Measurements from ENCODE around the gene HIVEP1. TPM values are rescaled to one million over a fixed set of nuclear protein-coding genes. Genes with fewer than 3 reads are reported as not detected.
A peak's percentile ranks its signal among the peaks of the same experiment; 100 is the strongest.
"Not testable (repeated sequence)": the region's sequence is repeated elsewhere in the genome, so short reads cannot be mapped to it uniquely, and the experiment has no call there.

Gene HIVEP1
- total RNA-seq, 2 experiments from 2014 or later = 21.7 to 27.8 TPM

DNA sequence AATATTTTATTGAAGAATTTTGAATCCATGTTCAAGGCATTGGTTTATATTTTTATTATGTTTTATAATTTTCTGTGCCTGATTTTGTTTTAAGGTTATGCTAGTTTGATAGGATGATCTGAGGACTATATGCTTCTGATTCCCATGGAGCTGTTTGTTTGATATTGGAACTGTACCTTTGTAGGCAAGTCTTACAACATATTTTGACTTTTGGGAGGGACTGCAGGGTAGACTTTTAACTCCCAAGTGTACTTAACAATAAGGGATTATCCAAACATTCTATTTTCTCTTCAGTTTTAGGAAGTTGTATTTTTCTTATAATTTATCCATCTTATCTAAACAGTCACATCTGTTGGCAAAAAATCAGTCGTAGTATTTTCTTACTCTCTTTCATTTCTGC is 82.6 kb downstream of the HIVEP1 start:
- no peaks in the 10 kb centered on the region for H3K4me1 Mint-ChIP-seq
- H3K27me3 Mint-ChIP-seq = no peaks in the 10 kb centered on the region
- H3K9me3 Mint-ChIP-seq = no peaks in the 10 kb centered on the region
- H3K4me3 Mint-ChIP-seq = no peak overlapping the region
- DNase-seq = no peak
- peaks cover 11% of the 10 kb centered on the region for H3K36me3 Mint-ChIP-seq (ENCODE audit: low read depth)
- ChIA-PET POLR2A (no interaction called here), CTCF (no interaction called here)
- H3K27ac Mint-ChIP-seq = no peak overlapping the region

DNA sequence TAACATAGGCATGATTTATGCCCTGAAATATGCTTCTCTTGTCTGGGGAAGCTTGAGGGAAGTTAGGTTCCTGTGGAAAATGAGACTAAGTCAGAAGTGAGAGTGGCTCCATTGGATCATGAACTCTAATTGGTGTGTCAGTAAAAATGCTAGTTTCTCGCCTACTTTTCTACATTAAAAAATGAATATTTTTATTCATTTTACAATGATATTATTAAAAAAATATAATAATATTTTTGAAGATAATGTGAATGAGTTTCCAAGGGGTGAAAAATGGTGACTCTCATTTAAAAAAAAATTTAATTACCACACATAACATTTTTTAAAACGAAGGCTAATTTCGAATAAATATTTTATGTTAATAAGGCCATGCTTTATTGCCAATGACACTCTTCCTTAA is 84.2 kb downstream of the HIVEP1 start:
- no peak overlapping the region for H3K4me3 Mint-ChIP-seq

DNA sequence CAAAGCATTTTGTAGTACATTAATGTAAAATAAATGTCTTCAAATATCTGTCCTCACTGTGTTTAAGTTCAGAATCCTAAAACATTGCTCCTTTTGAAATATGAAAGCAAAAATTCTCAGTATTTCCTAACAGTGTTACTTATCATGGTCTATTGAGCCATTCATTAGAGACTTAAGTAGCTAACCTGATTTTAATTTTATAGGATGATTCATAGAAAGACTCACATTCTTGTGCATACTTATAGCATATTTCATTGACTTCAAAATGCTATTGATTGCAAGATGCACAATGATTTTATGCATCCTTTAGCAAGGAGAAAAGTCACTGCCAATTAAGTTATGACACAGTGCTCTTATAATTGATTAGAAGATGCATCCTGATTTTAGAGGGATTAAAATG is 85.7 kb downstream of the HIVEP1 start:
- Mint-ChIP-seq H3K4me1 (peaks cover 3% of the 10 kb centered on the region), H3K27ac (no peak overlapping the region)
- POLR2A ChIA-PET = no interaction called here

More for the DNA sequence above, 84.2 kb downstream of the HIVEP1 start:
- no peaks in the 10 kb centered on the region for H3K4me1 Mint-ChIP-seq
- H3K9me3 Mint-ChIP-seq = no peaks in the 10 kb centered on the region
- H3K27ac Mint-ChIP-seq = no peak overlapping the region
- no peak for DNase-seq
- peaks cover 11% of the 10 kb centered on the region for H3K36me3 Mint-ChIP-seq (ENCODE audit: low read depth)
- H3K27me3 Mint-ChIP-seq = no peaks in the 10 kb centered on the region
- ChIA-PET POLR2A (no interaction called here), CTCF (no interaction called here)

GRCh38 chr6:12099623-12100338 is 87.7 kb downstream of the HIVEP1 start:
- peaks cover 3% of the 10 kb centered on the region for H3K4me1 Mint-ChIP-seq
- no peaks in the 10 kb centered on the region for H3K27me3 Mint-ChIP-seq
- ChIA-PET POLR2A (no interaction called here), CTCF (no interaction called here)
- DNase-seq = no peak
- no peak overlapping the region for H3K27ac Mint-ChIP-seq
- H3K4me3 Mint-ChIP-seq = no peak overlapping the region
- no peaks in the 10 kb centered on the region for H3K9me3 Mint-ChIP-seq
- H3K36me3 Mint-ChIP-seq (ENCODE audit: low read depth) = peaks cover 3% of the 10 kb centered on the region

More for the DNA sequence above, 85.7 kb downstream of the HIVEP1 start:
- CTCF ChIA-PET = no interaction called here
- Mint-ChIP-seq H3K36me3 (ENCODE audit: low read depth) (peaks cover 7% of the 10 kb centered on the region), H3K9me3 (no peaks in the 10 kb centered on the region), H3K4me3 (no peak overlapping the region), H3K27me3 (no peaks in the 10 kb centered on the region)
- no peak for DNase-seq

DNA sequence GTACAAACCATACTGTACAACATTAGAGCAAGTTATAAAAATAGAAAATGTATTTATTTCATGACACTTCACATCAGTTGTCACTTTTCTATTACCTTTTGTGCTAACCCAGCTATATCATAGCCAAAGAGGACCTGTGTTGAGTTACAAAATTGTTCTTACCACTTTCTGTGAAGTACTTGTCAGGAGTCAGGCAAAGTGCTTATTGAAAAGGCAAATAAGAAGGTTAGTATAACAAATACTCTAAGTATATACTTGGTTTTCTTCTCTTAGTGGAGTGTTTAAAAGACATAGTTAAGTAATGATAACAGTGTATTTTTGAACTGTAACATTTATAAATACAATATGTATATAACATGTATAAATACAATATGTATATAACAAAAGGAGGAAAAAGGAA is 88.9 kb downstream of the HIVEP1 start:
- H3K9me3 Mint-ChIP-seq = no peaks in the 10 kb centered on the region
- no peak for DNase-seq
- POLR2A ChIA-PET = no interaction called here
- H3K27ac Mint-ChIP-seq = no peak overlapping the region
- H3K4me1 Mint-ChIP-seq = peaks cover 3% of the 10 kb centered on the region
- H3K4me3 Mint-ChIP-seq = no peak overlapping the region
- H3K27me3 Mint-ChIP-seq = no peaks in the 10 kb centered on the region
- H3K36me3 Mint-ChIP-seq (ENCODE audit: low read depth) = peaks cover 3% of the 10 kb centered on the region
- CTCF ChIA-PET = no interaction called here

- Mint-ChIP-seq H3K9me3 (no peaks in the 10 kb centered on the region), H3K27ac (no peak overlapping the region), H3K36me3 (ENCODE audit: low read depth) (peaks cover 5% of the 10 kb centered on the region), H3K4me1 (peaks cover 3% of the 10 kb centered on the region), H3K4me3 (no peak overlapping the region), H3K27me3 (no peaks in the 10 kb centered on the region)
- POLR2A ChIA-PET = no interaction called here
- DNase-seq = no peak
- CTCF ChIA-PET = interaction anchor here (1.5 kb wide), 1 partner anchor 402 kb away, joined by 3 read pairs; no protein-coding TSS in a partner anchor
These were observed 89.7 kb downstream of the HIVEP1 start for GRCh38 chr6:12101653-12102312.

- H3K4me3 Mint-ChIP-seq = no peak overlapping the region
- peaks cover 3% of the 10 kb centered on the region for H3K4me1 Mint-ChIP-seq
- no peaks in the 10 kb centered on the region for H3K9me3 Mint-ChIP-seq
- ChIA-PET POLR2A (no interaction called here), CTCF (interaction anchor here (1.5 kb wide), 1 partner anchor 403 kb away, joined by 3 read pairs; no protein-coding TSS in a partner anchor)
- H3K36me3 Mint-ChIP-seq (ENCODE audit: low read depth) = peaks cover 10% of the 10 kb centered on the region
- no peak for DNase-seq
- H3K27ac Mint-ChIP-seq = no peak overlapping the region
- no peaks in the 10 kb centered on the region for H3K27me3 Mint-ChIP-seq
These were observed 90.2 kb downstream of the HIVEP1 start for GRCh38 chr6:12102350-12102749.

- H3K4me1 Mint-ChIP-seq = peaks cover 3% of the 10 kb centered on the region
- CTCF ChIA-PET = interaction anchor here (0.7 kb wide), 1 partner anchor 405 kb away, joined by 3 read pairs; no protein-coding TSS in a partner anchor
- POLR2A ChIA-PET = no interaction called here
These were observed 91.0 kb downstream of the HIVEP1 start for GRCh38 chr6:12103158-12103557.

DNA sequence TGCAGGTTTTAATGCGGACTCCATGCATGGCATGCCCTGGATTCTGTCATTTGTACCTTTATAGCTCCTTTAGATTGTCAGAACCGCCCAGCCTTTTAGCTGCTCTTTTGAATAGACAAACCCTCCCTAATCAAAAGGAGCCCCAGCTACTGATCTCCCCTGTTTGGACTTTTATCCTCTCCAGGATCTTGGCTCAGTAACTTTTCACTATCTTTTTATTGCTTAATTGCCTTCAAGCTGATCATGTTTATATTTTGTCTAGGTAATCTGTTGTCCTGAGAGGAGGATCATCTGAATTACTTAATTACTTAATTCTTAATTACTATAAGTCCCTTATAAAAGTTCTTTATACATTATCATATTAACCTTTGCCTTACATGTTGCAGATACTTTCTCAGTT is 93.2 kb downstream of the HIVEP1 start:
- DNase-seq = no peak
- Mint-ChIP-seq H3K36me3 (ENCODE audit: low read depth) (peaks cover 23% of the 10 kb centered on the region), H3K4me1 (peaks cover 14% of the 10 kb centered on the region), H3K27me3 (no peaks in the 10 kb centered on the region), H3K9me3 (no peaks in the 10 kb centered on the region), H3K4me3 (no peak overlapping the region), H3K27ac (no peak overlapping the region)
- POLR2A ChIA-PET = no interaction called here
- CTCF ChIA-PET = no interaction called here

More at GRCh38 chr6:12103158-12103557, 91.0 kb downstream of the HIVEP1 start:
- DNase-seq = no peak
- Mint-ChIP-seq H3K36me3 (ENCODE audit: low read depth) (peaks cover 14% of the 10 kb centered on the region), H3K4me3 (no peak overlapping the region), H3K27ac (no peak overlapping the region), H3K27me3 (no peaks in the 10 kb centered on the region), H3K9me3 (no peaks in the 10 kb centered on the region)

GRCh38 chr6:12108376-12108775 is 96.3 kb downstream of the HIVEP1 start:
- H3K9me3 Mint-ChIP-seq, H3K4me3 Mint-ChIP-seq, H3K27me3 Mint-ChIP-seq, DNase-seq, H3K27ac Mint-ChIP-seq, CTCF ChIA-PET, POLR2A ChIA-PET: not testable (repeated sequence)
- Mint-ChIP-seq H3K36me3 (ENCODE audit: low read depth) (peaks cover 30% of the 10 kb centered on the region), H3K4me1 (peaks cover 26% of the 10 kb centered on the region)

DNA sequence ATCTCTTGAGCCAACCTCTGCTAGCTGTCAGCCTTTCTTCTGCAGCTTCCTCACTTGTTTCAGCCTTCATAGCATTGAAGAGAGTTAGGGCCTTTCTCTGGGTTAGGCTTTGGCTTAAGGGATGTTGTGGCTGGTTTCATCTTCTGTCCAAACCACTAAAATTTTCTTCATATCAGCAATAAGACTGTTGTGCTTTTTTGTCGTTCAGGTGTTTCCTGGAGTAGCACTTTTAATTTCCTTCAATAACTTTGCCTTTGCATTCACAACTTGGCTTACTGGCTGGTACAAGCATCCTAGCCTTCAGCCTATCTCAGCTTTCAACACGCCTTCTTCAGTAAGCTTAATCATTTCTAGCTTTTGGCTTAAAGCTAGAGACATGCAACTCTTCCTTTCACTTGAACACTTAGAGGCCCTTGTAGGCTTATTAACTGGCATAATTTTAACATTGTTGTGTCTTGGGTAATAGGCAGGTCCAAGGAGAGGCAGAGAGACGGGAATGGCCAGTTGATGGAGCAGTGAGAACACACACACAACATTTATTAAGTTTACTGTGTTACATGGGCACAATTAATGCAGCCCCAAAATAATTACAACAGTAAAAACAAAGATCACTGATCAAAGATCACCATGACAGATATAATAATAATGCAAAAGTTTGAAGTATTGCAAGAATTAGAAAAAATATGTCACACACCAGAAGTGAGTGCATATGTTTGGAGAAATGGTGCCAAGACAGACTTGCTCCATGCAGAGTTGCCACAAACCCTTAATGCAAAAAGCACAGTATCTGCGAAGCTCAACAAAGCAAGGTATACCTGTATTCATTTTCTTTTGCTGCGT is 98.6 kb downstream of the HIVEP1 start:
- DNase-seq = no peak
- Mint-ChIP-seq H3K4me1 (peaks cover 45% of the 10 kb centered on the region), H3K27me3 (no peaks in the 10 kb centered on the region), H3K36me3 (ENCODE audit: low read depth) (peaks cover 35% of the 10 kb centered on the region), H3K27ac (peak overlapping the region; percentile 16), H3K4me3 (no peak overlapping the region), H3K9me3 (no peaks in the 10 kb centered on the region)
- POLR2A ChIA-PET = interaction anchor here (0.9 to 1.8 kb wide), 2 partner anchors 27 to 98 kb away, joined by 3 to 4 read pairs; partner anchors contain the start of gene HIVEP1
- CTCF ChIA-PET = no interaction called here

- DNase-seq = no peak
- Mint-ChIP-seq H3K36me3 (ENCODE audit: low read depth) (peaks cover 40% of the 10 kb centered on the region), H3K4me1 (peaks cover 48% of the 10 kb centered on the region), H3K9me3 (peaks cover 2% of the 10 kb centered on the region), H3K4me3 (no peak overlapping the region), H3K27me3 (no peaks in the 10 kb centered on the region), H3K27ac (no peak overlapping the region)
- ChIA-PET POLR2A (interaction anchor here (1.8 kb wide), 1 partner anchor 27 kb away, joined by 4 read pairs; no protein-coding TSS in a partner anchor), CTCF (no interaction called here)
These were observed 99.2 kb downstream of the HIVEP1 start for GRCh38 chr6:12111363-12111670.

- DNase-seq = no peak
- ChIA-PET CTCF (no interaction called here), POLR2A (interaction anchor here (1.8 kb wide), 1 partner anchor 29 kb away, joined by 4 read pairs; no protein-coding TSS in a partner anchor)
- Mint-ChIP-seq H3K36me3 (ENCODE audit: low read depth) (peaks cover 40% of the 10 kb centered on the region), H3K4me1 (peaks cover 50% of the 10 kb centered on the region), H3K27me3 (no peaks in the 10 kb centered on the region), H3K27ac (no peak overlapping the region), H3K4me3 (no peak overlapping the region), H3K9me3 (peaks cover 9% of the 10 kb centered on the region)
These were observed 100.6 kb downstream of the HIVEP1 start for GRCh38 chr6:12112540-12113189.

Measured in activated CD4-positive, alpha-beta memory T cell treated with anti-CD3 and anti-CD28 coated beads, Interleukin-2, amount 10 ng/mL, durations not matched to agents 7 days and 5 days (primary cell).